ENCODE results near the gene SHISAL2B. TPM values are rescaled to one million over a fixed set of nuclear protein-coding genes. Genes with fewer than 3 reads are reported as not detected.

The SHISAL2B gene
- total RNA-seq, 1 experiment from 2014 or later: 15.2 TPM

GRCh38 chr5:64758901-64759300 is 68.6 kb downstream of the SHISAL2B start:
- CTCF ChIA-PET: no interaction called here
- H3K27me3 Mint-ChIP-seq (ENCODE audit: low read depth): no peaks in the 10 kb centered on the region
- H3K36me3 Mint-ChIP-seq: peaks cover 15% of the 10 kb centered on the region
- ATAC-seq (no peak), DNase-seq (ENCODE audit: low spot score) (no peak)
- peaks cover 23% of the 10 kb centered on the region for H3K4me1 Mint-ChIP-seq
- POLR2A ChIA-PET: no interaction called here
- no peak overlapping the region for H3K4me3 Mint-ChIP-seq
- no peaks in the 10 kb centered on the region for H3K9me3 Mint-ChIP-seq
- no peak overlapping the region for H3K27ac Mint-ChIP-seq
- TF ChIP-seq ATF6 (CRISPR knock-in tag; IDR thresholded peaks at IDR 0.05) (no peak), TCF7 (CRISPR knock-in tag; IDR thresholded peaks at IDR 0.05; ENCODE audit: low read depth) (no peak), ZNF232 (CRISPR knock-in tag; IDR thresholded peaks at IDR 0.05) (no peak), ARID4B (CRISPR knock-in tag; IDR thresholded peaks at IDR 0.05; ENCODE audit: borderline replicate concordance) (no peak), IRF1 (CRISPR knock-in tag; IDR thresholded peaks at IDR 0.05) (no peak), SP1 (CRISPR knock-in tag; conservative IDR thresholded peaks at IDR 0.05) (no peak), RELA (CRISPR knock-in tag; IDR thresholded peaks at IDR 0.05; ENCODE audit: borderline replicate concordance) (no peak), E2F5 (CRISPR knock-in tag; IDR thresholded peaks at IDR 0.05) (no peak), FOXJ3 (CRISPR knock-in tag; IDR thresholded peaks at IDR 0.05; ENCODE audit: borderline replicate concordance) (no peak), GTF2I (CRISPR knock-in tag; conservative IDR thresholded peaks at IDR 0.05) (no peak), TEAD1 (CRISPR knock-in tag; IDR thresholded peaks at IDR 0.05) (no peak), FOXK1 (CRISPR knock-in tag; IDR thresholded peaks at IDR 0.05) (no peak), ZNF281 (CRISPR knock-in tag; IDR thresholded peaks at IDR 0.05) (no peak), TEAD4 (CRISPR knock-in tag; IDR thresholded peaks at IDR 0.05) (no peak), KAT7 (CRISPR knock-in tag; IDR thresholded peaks at IDR 0.05; ENCODE audit: borderline replicate concordance) (no peak), GABPB1 (CRISPR knock-in tag; IDR thresholded peaks at IDR 0.05) (no peak)

Data from WTC11 (cell line).